DND-41 (cell line): ENCODE data around the gene TRIM33.

ENCODE experiments used
- CTCF ChIP-seq: IDR thresholded peaks from 2 replicates; pipeline ENCODE4 v1.5.1; 2012; ENCODE audit warnings: borderline replicate concordance, low read length, moderate library complexity, mild to moderate bottlenecking; ENCODE audit not compliant: poor library complexity, severe bottlenecking; ENCODE audit errors: extremely low read depth
- EZH2 ChIP-seq: IDR thresholded peaks from 3 replicates; pipeline ENCODE4 v1.6.1; 2012; ENCODE audit warnings: borderline replicate concordance, low read depth, mild to moderate bottlenecking, moderate library complexity, low read length, inconsistent platforms; ENCODE audit not compliant: severe bottlenecking

GRCh38 chr1:114458237-114458777 is 52.7 kb downstream of the TRIM33 start:
- TF ChIP-seq EZH2, result no peak
- TF ChIP-seq CTCF, result no peak
